HG02623 (cell line): ENCODE measurements around the gene TRPM3.

Experiments used
- ATAC-seq: cut with Tn5 transposase; IDR thresholded peaks from one replicate; pipeline ENCODE4 v1.9.1; 2021; ENCODE audit warnings: moderate library complexity; ENCODE audit not compliant: unreplicated experiment

TRPM3 gene

DNA sequence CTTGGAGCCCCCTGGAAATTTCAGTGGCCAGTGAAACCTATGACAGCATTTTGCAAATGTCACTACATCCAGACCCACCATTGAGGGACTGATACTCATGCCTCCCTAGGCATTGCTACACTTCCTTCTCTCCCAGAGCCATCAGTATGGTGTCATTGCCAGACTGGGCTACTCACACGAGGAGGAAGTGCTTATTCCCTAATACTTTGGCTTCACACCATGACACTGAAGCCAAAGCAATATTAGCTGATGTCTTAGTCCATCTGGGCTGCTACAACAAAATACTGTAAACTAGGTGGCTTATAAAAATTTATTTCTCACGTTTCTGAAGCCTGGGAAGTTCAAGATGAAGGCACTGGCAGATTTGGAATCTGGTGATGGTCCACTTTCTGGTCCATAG is 22.6 kb downstream of the TRPM3 start:
- no peak for ATAC-seq

- ATAC-seq = no peak
Observed at GRCh38 chr9:71097671-71098070, 23.8 kb downstream of the TRPM3 start.

DNA sequence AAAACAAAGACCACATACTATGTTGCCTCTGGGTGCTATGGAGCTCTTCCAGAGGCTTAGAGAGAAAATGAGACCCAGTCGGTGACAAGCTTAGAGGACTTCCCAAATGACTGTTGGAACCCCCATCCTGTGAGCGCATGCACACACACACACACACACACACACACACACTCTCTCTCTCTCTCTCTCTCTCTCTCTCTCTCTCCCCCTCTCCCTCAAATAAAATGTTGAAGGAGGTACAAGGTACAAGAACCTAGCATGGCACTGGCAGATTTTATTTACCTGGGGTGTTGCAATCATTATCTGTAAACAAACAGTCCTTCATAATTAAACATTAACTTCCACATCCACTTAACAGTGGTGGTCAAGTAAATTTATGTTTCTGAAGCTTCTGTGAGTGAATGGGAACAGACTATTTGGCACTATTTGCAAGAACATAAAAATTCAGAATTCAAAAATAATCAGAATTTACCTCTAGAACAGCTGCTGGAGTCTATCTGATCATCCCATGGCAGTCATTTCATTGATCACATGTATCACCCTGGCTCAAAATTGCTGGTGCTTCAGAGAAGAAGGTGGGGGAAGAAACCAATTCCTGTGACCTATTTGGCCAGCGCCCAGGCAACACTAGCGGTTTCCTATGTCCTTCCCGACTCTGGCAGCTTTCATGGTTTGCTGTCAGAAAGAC is 24.9 kb downstream of the TRPM3 start:
- ATAC-seq = no peak

DNA sequence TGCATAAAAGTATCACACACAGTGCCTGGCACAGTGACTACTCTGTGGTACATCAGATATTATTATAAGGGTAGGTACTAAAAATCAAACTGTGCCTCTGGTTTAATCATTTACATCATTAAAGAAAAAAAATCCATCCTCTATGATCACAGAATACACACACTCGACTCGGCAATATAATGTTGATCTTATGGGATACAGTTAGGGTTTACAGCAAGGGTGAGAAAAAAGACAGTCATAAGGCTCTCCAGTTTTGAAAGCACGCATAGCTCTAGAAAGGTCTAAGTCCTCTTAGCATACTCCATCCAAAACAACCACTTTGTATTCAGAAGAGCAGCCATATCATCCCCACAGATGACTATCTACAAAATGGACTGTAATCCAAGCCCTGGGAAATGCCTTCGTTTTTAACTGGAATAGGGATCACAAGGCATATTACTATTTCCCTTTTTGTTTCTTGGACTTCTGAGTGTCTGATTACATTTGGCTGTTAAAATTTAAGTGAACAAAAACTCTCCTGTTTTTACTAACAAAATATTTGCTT is 26.6 kb downstream of the TRPM3 start:
- ATAC-seq = no peak

DNA sequence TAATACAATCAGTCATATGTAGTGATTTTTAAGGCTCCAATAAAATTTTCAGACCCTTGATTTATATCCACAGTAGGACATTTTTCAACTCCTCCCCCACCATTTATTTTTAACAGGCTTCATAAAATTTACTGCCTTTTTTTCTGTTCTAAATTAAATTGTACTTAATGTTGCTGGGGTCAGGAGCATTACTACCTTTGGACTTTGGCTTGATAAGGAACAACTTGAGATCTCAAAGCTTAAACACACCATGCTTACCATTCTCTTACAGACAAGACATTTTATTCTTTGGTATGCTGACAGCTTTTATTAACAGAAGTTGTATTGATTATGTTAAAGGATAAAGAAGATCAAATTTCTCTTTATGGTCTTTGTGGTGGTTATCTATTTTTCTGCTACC is 30.5 kb downstream of the TRPM3 start:
- no peak for ATAC-seq

- ATAC-seq = no peak
Observed at GRCh38 chr9:71079451-71079850, 42.0 kb downstream of the TRPM3 start.

DNA sequence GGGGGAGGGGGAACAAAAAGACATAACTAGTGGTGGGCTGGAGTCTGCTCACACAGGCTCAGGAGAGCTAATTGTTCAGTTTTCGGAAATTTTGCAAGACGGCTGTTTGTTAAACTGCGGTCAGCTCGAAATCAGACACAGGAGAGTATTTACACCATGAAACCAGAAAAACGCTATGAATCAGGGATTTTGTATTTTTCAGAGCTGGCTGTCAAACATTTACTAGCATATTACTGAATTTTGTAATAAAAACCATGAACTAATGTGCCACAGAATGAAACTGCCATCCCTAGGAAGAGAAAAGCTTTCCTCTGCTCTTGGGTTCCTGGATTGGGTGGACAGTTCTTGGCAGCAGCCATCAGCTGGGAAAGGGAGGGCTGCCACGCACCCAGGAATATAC is 45.3 kb downstream of the TRPM3 start:
- ATAC-seq = no peak

GRCh38 chr9:71073494-71073893 is 47.9 kb downstream of the TRPM3 start:
- ATAC-seq = no peak

GRCh38 chr9:71072587-71072986 is 48.8 kb downstream of the TRPM3 start:
- no peak for ATAC-seq

DNA sequence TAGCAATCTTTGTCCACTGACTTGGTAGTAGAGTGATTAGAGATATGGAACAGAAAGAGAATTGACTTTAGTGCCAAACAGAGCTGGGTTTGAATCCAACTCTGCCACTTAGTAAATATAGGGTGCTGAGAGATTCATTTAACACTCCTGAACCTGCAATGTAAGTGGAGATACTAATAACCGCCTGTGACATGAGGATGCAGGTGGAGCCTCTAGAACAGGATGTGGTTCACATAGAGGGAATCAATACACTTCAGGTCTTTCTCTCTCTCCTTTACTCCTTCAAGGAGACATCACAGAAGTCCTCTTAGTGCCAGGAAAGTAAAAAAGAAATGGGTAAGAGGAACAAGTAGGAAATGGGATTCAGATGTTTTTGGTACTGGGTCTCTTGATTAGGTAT is 49.8 kb downstream of the TRPM3 start:
- ATAC-seq = no peak

DNA sequence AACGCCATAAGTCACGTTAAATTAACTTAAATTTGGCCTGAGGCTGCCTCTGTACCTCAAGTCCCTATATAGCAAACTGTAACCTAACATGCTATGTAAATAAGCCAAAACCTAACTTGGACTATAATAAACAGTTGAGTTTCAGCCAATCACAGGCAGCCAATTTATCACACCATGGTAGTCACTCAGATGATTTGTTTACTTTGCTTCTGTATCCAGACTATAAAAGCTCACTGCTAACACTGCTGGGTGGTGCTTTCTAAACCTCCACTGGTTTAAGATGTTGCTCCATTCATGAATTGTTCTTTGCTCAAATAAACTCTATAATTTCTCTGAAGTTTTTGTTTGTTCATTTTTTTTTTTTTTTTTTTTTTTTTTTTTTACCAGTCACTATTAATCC is 62.8 kb downstream of the TRPM3 start:
- ATAC-seq = no peak

DNA sequence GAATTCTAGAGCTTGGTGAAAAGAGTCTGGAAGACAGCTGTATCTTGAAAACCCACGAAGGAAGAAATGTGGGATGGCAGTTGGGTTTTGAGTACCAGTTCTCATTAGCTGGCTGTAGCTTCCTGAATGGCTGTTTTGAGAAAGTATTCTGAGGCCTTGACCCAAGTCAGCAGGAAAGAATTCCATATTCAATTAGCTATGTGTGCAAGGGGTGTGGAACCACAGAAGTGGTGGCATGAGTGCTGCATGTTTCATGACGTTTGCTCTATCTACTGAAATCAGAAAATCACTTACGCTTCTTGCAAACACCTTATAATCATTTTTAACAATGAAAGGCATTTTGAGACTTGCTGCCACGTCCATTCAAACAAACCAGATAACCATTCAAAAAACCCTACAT is 69.1 kb downstream of the TRPM3 start:
- no peak for ATAC-seq

- no peak for ATAC-seq
Observed at GRCh38 chr9:71048280-71048679, 73.1 kb downstream of the TRPM3 start.

DNA sequence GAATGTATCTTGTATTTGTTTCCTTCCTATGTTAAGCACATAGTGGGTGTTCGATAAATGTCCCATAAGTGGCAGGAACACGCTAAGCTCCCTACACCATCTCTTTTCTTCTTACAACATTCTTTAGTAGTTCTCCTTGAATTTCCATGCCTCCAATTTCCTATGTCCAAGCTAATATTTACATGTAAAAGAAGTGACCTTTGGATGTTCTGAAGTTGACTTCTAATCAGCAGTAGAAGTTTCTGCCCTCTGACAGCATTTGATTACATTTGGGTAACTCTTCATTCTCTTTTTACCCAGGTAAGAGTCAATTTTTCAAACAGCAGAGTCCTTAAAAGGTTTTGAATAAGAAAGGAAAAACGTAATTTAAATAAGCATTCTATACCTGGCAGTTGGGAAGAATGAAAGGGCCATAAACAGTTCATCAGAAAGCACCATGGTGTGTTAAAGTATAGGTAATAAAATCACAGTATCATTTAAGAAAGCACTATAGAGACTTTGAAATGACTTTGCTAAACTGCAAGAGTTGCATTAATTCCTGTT is 78.9 kb downstream of the TRPM3 start:
- no peak for ATAC-seq

DNA sequence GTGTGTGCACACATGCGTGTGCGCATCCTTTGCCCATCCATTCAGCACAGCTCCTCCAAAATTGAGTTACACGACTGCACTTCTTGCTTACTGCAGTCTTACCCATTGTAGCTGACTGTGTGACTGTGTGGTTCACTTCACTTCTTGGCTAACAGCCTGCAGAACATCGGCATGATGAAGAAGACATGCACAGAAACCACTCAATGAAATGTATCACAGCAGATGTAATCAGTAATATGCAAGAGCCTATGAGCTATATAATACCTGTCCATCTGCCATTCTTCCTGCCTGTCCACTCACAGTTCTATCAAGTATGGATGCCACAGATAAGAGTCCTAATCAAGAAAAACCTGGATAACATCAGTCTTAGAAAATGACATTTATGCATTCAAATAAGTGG is 83.9 kb downstream of the TRPM3 start:
- ATAC-seq = no peak

- no peak for ATAC-seq
Observed at GRCh38 chr9:71036501-71036900, 84.9 kb downstream of the TRPM3 start.

DNA sequence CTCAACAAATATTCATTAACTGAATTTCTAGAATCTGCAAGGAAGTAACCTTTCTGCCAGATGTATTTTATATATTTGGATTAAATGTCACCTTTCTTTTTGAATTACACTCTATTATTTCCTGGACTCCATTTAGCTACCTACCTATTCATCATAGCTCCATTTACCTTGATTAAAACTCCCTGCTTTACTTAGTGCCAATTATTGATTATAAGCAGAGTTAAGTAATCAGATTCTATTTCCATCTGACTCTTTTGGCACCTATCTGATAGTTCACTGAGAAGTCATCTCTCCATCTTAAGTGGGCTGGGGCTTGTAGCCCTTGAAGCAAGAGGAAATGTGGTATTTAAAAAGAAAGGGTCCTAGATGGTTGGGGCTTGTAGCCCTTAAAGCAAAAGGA is 88.6 kb downstream of the TRPM3 start:
- no peak for ATAC-seq

- no peak for ATAC-seq
Observed at GRCh38 chr9:71025728-71026127, 95.7 kb downstream of the TRPM3 start.

- no peak for ATAC-seq
Observed at GRCh38 chr9:71025201-71025600, 96.2 kb downstream of the TRPM3 start.

DNA sequence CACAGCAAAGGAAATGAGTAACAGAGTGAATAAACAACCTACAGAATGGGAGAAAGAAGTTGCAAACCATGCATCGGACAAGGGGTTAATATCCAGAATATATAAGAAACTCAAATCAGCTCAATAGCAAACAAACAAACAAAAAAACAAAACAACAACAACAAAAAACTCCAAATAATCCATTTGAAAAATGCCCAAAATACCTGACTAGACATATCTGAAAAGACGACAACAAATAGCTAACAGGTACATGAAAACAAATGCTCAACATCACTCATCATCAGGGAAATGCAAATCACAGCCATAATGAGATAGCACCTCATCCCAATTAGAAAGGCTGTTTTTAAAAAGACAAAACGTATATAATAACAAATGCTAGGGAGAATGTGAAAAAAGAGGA is 111.2 kb downstream of the TRPM3 start:
- ATAC-seq = no peak

- ATAC-seq = no peak
Observed at GRCh38 chr9:71005456-71005855, 116.0 kb downstream of the TRPM3 start.

DNA sequence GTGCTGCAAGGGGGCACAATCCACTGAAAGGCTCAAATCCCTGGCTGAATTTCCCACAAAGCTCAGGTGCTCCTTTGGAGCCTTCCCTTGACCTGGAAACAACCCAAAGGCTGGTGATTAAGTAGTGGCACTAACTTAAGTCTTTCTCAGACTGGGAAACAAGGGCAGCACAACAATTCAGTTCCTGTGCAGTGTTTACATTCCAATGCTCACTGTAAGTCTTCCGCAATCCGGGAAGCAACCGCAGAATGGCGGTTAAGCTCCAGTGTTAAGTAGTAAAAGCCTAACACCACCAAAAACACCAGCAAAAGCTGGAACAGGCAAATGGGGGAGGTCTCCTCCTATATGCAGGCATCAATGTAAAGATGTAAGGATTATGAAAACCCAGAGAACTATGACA is 117.2 kb downstream of the TRPM3 start:
- ATAC-seq = no peak

DNA sequence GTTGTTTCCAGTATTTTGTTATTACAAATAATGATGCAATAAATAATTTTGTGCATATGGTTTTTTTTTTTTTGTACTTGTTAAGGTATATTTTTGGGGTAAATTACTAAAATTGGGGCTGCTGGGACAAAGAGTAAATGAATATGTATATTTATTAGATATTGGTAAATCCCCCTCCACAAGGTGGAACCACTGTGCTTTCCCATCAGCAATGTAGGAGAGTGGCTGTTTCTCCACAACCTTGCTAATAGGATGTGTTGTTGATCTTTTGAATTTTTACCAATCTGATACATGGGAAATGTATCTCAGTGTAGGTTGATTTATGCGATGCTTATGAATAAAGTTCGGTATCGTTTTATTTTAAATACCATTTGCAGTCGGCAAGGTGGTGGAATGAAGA is 118.1 kb downstream of the TRPM3 start:
- no peak for ATAC-seq
